Activated CD8-positive, alpha-beta memory T cell treated with anti-CD3 and anti-CD28 coated beads, Interleukin-2, amount 50 U/mL, for 1 hour (primary cell): ENCODE measurements around the gene MYBPC1.

Experiments
- DNase-seq: peaks from one replicate; pipeline ENCODE4 v3.0.0-alpha.2; 2020; ENCODE audit errors: extremely low read depth

Gene MYBPC1

DNA sequence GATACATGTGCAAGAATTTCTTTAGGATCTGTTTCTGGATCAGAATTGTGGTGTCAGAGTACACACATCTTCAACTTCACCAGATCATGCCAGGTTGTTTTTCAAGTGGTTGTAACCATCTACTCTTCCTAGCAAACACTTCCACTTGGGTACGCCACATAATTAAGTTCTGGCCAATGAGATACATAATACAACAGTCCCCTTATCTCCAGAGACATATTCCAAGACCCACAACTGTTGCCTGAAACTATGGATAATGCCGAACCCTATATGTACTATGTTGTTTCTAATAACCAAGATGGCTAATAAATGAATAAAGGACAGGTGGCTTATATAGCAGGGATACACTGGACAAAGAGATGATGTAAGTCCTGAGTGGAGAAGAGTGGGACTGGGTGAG, 100.2 kb downstream of the MYBPC1 start:
- no peak for DNase-seq

DNA sequence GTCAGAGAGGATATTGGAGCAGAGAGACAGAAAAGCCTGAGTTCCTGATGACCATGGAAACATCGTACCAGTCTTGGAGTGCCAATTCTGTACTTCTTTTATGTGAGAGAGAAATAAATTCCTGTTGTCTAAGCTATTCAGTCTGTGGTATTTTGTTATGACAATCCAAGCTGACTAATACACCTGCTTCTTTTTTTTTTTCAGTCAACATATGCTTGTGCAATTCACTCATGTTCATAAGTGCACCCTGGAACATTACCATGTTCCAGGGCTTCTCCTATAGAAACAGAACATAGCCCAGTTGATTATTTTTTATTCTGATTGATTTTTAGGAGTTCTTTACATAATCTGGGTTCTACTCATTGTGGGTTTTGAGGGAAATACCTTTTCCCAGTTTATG, 100.9 kb downstream of the MYBPC1 start:
- DNase-seq = no peak

DNA sequence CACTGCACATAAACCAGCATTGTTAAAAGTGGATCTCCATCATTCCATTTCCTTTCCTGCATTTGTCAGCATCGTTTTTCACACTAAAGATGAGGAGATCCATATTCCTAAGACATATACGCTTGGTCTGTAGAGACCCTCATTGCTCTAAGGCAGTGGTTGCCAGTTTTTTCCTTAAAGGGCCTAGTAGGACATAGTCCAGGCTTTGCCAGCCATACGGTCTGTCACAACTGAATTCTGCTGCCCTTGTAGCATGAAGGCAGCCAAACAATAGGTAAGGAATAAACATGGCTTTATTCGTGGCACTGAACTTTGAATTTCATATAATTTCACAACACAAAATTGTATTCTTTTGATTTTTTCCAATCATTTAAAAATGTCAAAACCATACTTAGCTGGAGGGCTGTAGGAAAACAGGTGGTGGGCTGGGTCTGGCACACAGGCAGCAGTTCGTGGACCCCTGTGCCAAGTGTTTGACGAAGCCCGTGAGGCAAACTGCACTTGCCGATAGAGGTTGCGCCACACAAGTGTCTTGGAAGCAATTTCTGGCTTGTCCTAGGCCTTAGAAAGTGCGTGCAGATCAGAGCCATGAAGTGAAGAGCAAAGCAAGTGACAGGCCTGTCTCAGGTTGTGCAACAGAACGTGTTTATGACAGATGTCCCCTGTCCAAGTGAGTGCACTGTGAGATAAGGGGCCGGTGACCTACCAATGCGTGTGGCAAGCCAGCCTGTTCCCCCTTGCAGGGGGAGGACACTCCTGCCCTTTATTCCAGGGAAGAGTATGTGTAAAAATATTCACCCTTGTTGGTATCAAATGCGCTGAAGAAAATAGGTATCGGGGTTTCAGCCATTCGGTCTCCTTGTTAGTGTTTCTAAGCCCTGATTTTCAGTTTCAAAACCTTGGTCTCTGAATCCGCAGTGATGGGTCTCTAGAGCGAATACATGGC, 101.8 kb downstream of the MYBPC1 start:
- no peak for DNase-seq

DNA sequence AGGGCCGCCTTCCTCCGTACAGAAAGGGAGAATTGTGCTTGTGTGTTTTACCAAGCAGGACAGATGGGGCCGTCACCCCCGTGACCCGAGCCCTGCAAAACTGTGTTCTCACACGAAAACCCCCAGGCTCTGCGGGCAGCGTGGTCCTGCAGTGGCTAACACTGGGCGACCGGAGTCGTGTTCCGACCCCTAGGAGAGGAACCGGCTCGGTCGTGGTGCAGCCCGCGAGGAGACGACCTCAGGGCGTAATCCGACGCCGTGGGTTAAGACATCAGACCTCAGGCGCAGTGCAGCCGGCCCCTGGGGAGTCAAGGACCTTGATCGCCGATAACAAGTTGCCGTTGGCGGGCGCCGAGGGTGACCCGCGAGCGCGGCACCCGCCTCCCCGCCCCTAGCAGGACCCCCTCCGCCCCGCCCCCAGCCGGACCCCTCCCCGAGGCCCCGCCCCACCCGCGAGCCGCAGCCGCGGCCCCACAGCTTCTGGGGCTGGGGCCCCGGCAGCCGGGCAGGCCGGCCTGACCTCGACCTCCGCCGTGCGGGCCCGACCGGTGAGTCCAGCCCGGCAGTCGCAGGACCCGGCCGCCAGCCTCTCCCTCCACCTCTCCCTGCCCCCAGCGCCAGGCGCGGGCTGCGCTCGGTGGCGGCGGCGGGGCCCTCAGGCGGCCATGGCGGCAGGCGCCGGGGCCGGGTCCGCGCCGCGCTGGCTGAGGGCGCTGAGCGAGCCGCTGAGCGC, 102.6 kb downstream of the MYBPC1 start, which contains the start of gene CHPT1:
TSS of gene CHPT1 (plus strand) at position 444 of the 733 bp plus-strand sequence. CDS start at position 666, 222 bp downstream.
- DNase-seq = peak; percentile 11

DNA sequence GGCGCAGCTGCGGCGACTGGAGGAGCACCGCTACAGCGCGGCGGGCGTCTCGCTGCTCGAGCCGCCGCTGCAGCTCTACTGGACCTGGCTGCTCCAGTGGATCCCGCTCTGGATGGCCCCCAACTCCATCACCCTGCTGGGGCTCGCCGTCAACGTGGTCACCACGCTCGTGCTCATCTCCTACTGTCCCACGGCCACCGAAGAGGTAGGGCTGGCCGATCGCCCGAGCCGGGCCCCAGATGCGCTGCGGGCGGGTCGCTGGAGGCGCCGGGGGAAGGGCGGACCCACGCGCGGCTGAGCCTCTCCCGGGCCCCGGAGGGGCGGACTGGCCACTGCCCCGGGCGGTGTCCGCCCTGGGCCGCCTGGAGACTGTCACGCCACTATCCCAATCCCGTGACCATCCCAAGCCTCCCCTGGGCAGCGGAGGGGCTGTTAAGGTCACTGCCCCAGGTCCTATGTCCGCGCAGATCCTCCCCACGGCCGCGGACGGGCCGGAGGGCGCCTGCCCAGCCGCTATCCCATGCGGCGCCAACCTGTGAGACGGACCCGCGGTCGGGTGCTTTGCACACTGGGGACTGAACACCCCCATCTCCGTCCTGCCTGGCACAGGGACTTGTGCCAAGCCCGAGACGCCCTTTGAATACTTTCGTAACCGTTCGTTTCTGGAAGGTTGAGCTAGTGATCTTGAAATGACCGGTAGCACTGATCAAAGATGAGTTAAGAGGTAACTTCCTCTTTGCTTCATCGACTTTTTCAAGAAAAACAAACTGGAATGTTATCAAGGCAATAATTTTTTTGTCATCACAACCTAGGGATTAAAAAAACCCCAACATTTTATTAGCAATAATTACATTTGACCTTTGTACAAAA, 103.4 kb downstream of the MYBPC1 start:
- DNase-seq = no peak

DNA sequence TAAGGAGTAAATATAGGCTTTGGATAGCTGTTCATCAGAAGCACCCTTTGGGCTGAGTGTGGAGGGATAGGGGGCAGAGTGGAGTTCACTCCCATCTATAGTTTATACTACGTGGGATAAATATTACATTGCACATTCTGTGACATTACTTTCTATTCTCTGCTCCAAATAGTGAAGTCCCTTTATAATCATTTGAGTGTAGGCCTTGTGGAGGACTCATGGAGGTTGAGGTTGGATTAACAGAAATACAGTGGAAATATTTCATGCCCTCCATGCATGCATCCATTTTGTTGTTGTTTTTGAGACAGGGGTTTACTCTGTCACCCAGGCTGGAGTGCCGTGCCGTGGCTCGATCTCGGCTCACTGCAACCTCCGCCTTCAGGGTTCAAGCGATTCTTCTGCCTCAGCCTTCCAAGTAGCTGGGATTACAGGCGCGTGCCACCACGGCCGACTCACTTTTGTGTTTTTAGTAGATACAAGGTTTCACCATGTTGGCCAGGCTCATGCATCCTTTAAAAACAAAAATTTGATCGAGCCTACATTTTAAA, 104.1 kb downstream of the MYBPC1 start:
- DNase-seq = no peak

DNA sequence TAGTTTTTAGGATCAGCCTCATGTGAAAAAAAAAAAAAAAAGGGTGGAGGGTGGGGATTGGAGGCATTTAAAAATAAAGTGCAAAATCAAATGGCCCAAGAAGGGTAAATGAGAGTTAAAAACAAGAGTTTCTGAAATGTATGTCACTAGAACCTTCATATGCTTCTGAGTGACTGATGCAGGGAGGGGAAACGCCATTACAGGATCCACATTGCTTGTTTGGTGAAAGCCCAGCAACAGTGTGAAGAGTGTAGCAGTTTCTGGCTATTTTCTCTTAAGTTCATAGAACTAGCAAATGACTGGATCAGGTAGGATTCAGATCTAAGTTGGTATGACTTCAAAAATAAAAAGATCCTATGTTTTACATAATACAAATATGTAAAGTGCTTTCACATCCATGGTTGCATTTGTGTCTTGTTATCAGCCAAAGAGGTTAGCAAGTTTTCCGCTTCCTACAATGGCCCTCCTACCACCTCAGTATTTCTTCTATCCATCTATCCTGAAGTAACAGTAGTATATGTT, 105.6 kb downstream of the MYBPC1 start:
- DNase-seq = no peak

DNA sequence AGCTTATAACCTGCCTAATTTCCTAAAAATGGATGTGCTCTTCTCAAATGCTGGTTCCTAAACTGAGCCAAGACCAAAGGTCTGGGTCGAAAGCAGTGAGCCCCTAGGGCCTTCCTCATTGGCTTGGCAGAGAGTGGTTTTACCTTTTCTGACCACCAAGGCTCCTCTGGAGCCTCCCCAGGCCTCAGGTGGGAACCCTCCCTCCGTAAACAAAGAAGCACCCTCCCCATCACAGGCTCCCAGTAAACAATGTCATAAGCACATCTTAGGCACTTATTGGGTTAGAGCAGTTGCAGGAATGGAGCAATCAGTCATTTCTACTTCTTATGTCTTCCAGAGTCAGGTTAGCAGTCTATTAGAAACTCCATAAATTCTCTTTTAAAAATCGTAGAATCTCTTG, 108.7 kb downstream of the MYBPC1 start:
- DNase-seq = no peak

DNA sequence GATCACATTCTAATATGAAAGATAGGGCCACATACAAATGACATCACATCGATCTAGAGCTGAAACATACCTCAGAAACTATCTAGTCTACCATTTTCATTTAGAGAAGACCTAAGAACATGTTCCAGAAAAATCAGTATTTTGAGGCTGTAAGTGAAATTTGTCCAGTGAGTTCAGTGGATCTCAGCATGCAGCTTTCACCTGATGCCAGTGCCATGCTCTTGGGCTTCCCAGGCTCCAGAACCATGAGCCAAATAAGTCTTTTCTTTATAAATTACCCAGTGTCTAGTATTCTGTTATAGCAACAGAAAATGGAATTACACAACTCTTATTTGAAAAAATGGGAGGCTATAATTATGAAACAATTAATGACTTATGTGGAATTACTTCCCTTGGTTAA, 111.6 kb downstream of the MYBPC1 start:
- no peak for DNase-seq

DNA sequence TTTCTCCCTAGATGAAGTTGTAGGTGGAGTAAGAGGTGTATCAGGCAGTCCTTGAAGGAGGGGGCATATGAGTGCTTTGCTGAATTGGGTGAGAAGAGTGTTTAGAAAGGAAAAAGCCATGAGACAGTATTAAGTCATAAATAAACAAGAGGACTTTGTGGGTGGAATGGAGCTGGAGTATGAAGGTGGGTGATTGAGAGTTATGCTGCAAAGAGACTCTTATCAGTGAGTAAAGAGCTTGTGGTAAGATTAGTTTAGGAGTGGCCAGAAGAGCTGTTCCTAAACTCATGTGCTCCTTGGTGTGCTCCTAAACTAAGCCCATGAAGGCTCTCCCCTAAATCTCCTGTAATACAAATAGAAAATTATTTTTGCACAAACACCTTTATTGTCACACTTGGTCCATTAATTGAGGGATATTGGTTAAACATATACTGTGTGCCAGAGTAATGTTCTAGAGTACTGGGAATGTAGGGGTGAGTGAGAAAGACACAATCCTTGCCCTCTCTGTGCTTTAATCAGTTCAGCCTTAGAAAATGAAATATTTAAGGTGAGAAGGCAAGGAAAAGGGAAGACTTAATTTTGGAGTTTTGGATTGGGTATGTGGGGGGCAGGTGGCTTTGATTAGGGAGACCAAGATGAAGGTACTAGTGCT, 112.5 kb downstream of the MYBPC1 start:
- no peak for DNase-seq

DNA sequence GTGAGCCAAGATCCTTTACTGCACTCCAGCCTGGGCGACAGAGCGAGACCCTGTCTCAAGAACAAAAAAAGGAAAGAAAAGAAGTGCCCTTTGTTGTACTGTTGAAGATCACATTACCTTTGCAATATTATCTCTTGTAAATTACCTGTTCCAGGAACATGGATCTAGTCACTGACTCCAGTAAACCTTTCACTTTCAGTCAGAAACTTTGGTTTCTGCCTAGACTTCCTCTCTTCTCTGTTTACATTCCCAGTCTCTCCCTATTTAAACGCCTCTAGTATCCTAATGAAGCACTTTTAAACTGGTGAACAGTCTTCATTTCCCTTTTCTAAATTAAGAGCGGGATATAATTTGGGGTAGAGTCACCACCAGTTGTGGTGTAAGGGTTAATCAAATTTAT, 115.5 kb downstream of the MYBPC1 start:
- no peak for DNase-seq

DNA sequence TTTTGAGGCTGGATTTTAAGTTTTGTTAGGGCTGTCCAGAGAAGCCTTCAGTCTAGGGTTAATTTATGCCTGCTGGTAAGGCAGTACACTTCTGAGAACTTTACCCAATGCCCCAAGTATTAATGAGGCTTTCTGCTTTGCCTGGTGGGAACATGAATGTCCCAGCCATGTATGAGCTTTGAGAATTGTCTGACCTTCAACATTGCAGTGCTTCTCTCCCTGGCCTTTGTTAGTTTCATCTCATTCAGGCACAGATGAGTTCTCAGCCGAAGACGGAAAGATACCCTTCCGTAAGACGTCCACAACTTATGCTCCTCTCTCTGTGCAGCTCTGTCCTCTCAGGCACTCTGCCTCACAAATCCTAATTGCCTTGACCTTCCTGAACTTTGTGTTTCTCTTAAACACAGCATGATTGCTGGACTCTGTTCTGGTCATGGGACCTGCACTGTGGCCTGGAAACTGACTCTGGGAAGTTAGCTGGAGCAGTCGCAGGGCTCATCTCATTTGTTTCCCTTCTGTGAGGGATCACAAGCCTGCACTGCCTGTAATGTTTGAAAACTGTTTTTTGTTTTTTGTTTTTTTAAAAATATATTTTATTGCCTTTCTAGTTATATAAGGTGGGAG, 118.4 kb downstream of the MYBPC1 start:
- no peak for DNase-seq

DNA sequence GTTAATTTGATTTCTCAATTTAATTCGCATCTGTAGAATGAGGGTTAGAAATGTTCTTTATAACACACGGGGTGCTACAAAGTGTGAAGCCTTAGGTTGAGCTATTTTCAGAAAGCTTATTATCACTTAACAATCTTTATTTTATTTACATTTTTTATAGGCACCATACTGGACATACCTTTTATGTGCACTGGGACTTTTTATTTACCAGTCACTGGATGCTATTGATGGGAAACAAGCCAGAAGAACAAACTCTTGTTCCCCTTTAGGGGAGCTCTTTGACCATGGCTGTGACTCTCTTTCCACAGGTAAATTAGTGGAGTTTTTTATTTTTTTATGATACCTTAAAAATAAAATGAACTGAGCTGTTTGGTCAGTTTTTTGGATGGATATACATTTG, 119.2 kb downstream of the MYBPC1 start:
- DNase-seq = no peak

DNA sequence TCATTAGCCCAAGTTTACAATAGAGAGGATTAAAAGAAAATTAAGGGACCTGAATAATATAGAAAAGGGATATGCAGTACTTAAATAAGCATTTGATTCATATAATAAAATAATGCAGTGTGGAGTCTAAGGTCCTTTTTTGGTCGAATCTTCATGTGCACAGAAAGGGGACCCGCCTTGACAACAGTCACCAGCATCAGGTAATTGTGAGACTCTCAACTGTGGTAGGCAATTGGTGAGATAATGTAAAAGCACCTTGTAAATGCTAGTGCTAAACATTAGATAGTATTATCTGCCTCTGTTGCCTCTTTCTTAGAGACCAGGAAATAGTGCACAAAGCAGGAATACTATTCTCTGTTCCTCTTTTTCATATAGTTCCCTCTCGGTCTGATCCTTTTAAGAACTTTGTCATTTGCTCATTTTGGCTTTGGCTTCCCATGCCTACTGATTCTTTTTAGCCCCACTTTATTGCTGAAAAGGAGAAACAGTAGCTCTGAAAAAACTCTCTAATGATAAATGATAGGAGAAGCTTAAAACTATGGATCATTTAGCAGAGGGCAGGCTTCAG, 120.2 kb downstream of the MYBPC1 start:
- no peak for DNase-seq

DNA sequence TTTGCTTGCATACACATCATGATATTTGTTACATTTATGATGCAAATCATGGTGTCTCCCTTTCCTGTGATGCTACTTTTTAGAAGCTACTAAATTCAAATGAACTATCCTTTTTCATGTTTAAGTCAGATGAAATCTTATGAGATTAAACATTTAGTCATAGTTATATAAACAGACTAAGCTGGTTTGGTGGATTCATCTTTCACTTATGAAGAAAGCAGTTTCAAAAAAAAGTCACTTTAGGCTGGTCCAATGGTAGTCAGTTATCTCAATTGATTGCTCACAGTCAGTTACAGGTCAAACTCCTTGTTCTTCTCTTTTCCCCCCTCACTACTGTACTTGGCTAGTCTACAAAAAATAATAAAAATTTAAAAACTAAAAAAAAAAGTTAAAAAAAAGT, 124.8 kb downstream of the MYBPC1 start:
- no peak for DNase-seq

DNA sequence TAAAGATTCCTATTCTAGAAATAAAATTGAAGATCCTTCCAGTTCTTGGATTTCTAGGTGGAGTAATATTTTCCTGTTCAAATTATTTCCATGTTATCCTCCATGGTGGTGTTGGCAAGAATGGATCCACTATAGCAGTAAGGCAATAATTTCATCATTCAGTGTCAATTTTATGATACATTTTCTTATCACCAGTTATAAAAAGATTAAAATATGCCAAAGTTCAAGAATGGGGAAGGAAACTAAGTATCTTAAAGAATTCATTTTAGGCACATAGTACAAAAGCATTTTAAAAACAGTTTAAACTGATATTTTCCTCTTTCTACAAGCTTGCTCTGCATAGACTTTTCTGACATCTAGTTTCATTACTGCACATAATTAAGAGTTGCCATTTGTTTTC, 125.3 kb downstream of the MYBPC1 start:
- no peak for DNase-seq

DNA sequence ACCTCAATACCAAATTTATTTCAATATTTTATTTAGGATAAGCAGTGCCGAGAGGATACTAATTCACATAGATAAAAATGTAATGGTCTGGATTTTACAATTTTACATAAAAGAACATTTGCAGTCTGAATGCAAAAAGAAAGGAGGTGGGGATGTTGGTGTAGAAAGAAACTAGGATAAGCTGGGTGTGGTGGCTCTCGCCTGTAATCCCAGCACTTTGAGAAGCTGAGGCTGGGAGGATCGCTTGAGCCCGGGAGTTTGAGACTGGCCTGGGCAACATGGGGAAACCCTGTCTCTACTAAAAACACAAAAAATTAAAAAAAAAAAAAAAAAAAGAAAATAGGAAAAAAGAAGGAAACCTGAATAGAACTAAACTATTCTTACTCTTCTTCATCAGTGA, 127.6 kb downstream of the MYBPC1 start:
- no peak for DNase-seq

DNA sequence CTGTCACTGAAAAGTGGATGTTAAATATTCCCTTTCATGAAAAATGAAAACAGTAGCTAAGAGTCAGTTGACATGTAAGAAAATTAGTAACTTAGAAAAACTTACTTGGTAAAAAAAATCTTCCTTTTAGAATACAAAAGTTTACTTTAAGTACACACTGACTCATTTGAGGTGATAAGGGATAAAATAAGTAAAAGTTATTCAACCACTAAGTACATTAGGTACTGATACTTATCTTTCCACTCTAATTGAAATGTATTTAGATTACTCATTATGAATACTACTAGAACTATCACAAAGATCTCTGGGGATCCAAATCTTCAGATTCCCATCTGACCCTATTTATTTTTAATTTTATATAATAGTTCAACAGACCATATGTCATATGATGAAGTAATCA, 132.3 kb downstream of the MYBPC1 start:
- no peak for DNase-seq

DNA sequence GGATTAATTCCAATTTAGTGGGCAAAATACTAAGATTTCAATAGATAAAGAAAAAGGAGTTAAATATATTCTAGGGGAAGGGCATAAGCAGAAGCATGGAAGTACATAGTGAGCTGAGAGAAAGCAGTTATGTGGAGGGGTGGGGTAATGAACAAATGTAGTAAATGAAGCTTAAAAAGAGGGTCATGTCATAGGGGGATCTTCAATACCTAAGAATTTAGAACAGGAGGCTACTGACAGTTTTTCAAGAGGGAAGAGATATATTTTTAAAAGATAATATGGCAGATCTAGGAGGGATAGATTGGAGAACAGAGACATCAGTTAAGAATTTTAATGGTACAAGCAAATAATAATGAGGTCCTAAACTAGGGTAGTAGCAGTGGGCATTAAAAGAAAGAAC, 135.1 kb downstream of the MYBPC1 start:
- no peak for DNase-seq

DNA sequence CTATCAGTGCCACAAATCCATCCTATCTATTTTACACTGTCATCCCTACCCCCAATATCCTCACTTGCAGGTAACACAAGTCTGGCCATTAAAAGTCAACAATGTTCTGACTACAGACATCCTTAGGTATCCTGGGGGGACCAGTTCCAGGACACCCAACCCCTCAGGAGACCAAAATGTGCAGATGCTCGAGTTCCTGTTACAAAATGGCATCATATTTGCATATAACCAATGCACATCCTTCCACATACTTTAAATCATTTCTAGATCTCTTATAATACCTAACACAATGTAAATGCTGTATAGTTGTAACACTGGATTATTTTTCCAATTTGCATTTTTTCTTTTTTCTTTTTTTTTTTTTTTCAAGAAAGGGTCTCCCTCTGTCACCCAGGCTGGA, 137.5 kb downstream of the MYBPC1 start:
- DNase-seq = no peak
